OCI-LY3 (cell line): ENCODE measurements around the gene CACNA2D2.

Experiments used
- EZH2phosphoT487 ChIP-seq: fragments of 200-600 bp; shearing (Covaris generic); IDR thresholded peaks from 2 replicates; pipeline ENCODE4 v1.6.1; 2018; ENCODE audit warnings: antibody characterized with exemption, mixed run types, low read depth
- TF ChIP-seq, protein P1 (sequence below): fragments of 200-600, 300-600 bp; sonication (generic); IDR thresholded peaks from 2 replicates; pipeline ENCODE4 v1.5.1; 2014; ENCODE audit warnings: antibody characterized with exemption, low read length, low read depth

GRCh38 chr3:50393061-50393460, 110.4 kb downstream of the CACNA2D2 start:
- TF ChIP-seq, protein P1, sequence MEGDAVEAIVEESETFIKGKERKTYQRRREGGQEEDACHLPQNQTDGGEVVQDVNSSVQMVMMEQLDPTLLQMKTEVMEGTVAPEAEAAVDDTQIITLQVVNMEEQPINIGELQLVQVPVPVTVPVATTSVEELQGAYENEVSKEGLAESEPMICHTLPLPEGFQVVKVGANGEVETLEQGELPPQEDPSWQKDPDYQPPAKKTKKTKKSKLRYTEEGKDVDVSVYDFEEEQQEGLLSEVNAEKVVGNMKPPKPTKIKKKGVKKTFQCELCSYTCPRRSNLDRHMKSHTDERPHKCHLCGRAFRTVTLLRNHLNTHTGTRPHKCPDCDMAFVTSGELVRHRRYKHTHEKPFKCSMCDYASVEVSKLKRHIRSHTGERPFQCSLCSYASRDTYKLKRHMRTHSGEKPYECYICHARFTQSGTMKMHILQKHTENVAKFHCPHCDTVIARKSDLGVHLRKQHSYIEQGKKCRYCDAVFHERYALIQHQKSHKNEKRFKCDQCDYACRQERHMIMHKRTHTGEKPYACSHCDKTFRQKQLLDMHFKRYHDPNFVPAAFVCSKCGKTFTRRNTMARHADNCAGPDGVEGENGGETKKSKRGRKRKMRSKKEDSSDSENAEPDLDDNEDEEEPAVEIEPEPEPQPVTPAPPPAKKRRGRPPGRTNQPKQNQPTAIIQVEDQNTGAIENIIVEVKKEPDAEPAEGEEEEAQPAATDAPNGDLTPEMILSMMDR: no peak
- no peak for TF ChIP-seq EZH2phosphoT487
